Vagina (tissue), 2 donors: ENCODE data around the gene OR1I1. TPM values are rescaled to one million over a fixed set of nuclear protein-coding genes. Genes with fewer than 3 reads are reported as not detected.

Experiments used
- DNase-seq, 2 donors: peaks; one replicate each; pipeline ENCODE4 v3.0.0-alpha.2; 2017; ENCODE audit errors: extremely low spot score in 2 of 2
- H3K27ac ChIP-seq: fragments of 200-600 bp; sonication (generic); one replicate; pipeline ENCODE4 v1.5.1; 2019
- H3K27me3 ChIP-seq: fragments of 200-600 bp; sonication (generic); one replicate; pipeline ENCODE4 v1.5.1; 2019
- H3K36me3 ChIP-seq, 2 donors: fragments of 200-600 bp; sonication (generic); one replicate each; pipeline ENCODE4 v1.5.1; 2017 to 2019
- H3K4me1 ChIP-seq: fragments of 200-600 bp; sonication (generic); one replicate; pipeline ENCODE4 v1.5.1; 2019
- H3K4me3 ChIP-seq, 2 donors: fragments of 200-600 bp; sonication (generic); 1 replicate in 1 of 2; 2 replicates in 1 of 2; pipeline ENCODE4 v1.5.1; 2016 to 2019
- H3K9me3 ChIP-seq: fragments of 200-600 bp; sonication (generic); one replicate; pipeline ENCODE4 v1.5.1; 2019
- POLR2A ChIP-seq, 2 donors: fragments of 450-650 bp; IDR thresholded peaks; one replicate each; pipeline ENCODE4 v1.6.1; 2017; ENCODE audit warnings: antibody characterized with exemption in 2 of 2, mild to moderate bottlenecking in 2 of 2, moderate library complexity in 2 of 2
- POLR2AphosphoS5 ChIP-seq, 2 donors: sonication (generic); formaldehyde crosslinking; IDR thresholded peaks; one replicate each; pipeline ENCODE4 v1.9.0; 2017; ENCODE audit warnings: antibody characterized with exemption in 2 of 2, mild to moderate bottlenecking in 2 of 2, low read depth in 1 of 2; ENCODE audit not compliant: insufficient read depth in 1 of 2
- intact Hi-C: fragments of 100-400 bp; cut with DNase I; formaldehyde crosslinking; loops from one replicate; pipeline ENCODE4 v1.15.1; 2023
- total RNA-seq: library from RNA; depleted of rRNA; stranded (reverse); fragments of >200 nt; gene quantifications from one replicate; pipeline ENCODE4 v1.2.3, GENCODE V29; 2016
- TF ChIP-seq, protein P1 (sequence below), 3 experiments: fragments of 450-650 bp in 2 of 3; fragments of 200-600 bp in 1 of 3; sonication (generic) in 1 of 3; IDR thresholded peaks; one replicate each; pipeline ENCODE4 v1.5.1; 2017 to 2019; ENCODE audit warnings: antibody characterized with exemption in 3 of 3, mild to moderate bottlenecking in 2 of 3, moderate library complexity in 2 of 3

The OR1I1 gene, protein sequence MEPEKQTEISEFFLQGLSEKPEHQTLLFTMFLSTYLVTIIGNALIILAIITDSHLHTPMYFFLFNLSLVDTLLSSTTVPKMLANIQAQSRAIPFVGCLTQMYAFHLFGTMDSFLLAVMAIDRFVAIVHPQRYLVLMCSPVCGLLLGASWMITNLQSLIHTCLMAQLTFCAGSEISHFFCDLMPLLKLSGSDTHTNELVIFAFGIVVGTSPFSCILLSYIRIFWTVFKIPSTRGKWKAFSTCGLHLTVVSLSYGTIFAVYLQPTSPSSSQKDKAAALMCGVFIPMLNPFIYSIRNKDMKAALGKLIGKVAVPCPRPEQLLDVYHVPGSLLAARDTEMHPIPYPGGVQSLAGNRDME
- not detected for total RNA-seq

DNA sequence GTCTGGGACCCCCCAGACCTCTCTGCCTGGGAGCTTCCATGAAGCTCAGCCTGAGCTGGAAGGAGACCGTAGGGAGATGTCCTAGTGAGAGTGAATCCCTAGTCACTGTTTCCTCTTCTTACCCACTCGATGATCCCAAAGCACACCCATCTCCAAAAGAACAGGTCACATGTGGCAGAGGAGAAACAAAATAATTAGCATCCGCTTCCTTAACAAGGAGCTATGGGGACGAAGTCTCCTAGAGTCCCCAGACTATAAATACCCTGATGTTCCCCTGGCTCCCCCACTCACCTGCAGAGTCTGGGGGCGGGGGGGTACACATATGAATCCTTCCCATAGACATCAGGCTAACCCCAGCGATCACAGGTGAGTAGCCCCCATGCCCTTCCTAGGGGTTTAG lies at the start of gene OR1I1:
TSS of gene OR1I1 (plus strand) at position 301 of the 400 bp plus-strand sequence. CDS start 4,855 bp downstream, outside the sequence.
- Histone ChIP-seq H3K9me3 (no peaks in the 10 kb centered on the region), H3K4me3 (no peak within 1 kb of the TSS), H3K36me3 (no peaks in the 10 kb centered on the region), H3K27ac (no peak within 1 kb of the TSS), H3K27me3 (no peaks in the 10 kb centered on the region), H3K4me1 (no peaks in the 10 kb centered on the region)
- TF ChIP-seq, protein P1, sequence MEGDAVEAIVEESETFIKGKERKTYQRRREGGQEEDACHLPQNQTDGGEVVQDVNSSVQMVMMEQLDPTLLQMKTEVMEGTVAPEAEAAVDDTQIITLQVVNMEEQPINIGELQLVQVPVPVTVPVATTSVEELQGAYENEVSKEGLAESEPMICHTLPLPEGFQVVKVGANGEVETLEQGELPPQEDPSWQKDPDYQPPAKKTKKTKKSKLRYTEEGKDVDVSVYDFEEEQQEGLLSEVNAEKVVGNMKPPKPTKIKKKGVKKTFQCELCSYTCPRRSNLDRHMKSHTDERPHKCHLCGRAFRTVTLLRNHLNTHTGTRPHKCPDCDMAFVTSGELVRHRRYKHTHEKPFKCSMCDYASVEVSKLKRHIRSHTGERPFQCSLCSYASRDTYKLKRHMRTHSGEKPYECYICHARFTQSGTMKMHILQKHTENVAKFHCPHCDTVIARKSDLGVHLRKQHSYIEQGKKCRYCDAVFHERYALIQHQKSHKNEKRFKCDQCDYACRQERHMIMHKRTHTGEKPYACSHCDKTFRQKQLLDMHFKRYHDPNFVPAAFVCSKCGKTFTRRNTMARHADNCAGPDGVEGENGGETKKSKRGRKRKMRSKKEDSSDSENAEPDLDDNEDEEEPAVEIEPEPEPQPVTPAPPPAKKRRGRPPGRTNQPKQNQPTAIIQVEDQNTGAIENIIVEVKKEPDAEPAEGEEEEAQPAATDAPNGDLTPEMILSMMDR (IDR thresholded peaks at IDR 0.05) = no peak
- TF ChIP-seq POLR2AphosphoS5 (IDR thresholded peaks at IDR 0.05; ENCODE audit: insufficient read depth in 1 of 2, low read depth in 1 of 2) (no peak), POLR2A (IDR thresholded peaks at IDR 0.05) (no peak)
- no peak for DNase-seq
- intact Hi-C loops = no loop called here

DNA sequence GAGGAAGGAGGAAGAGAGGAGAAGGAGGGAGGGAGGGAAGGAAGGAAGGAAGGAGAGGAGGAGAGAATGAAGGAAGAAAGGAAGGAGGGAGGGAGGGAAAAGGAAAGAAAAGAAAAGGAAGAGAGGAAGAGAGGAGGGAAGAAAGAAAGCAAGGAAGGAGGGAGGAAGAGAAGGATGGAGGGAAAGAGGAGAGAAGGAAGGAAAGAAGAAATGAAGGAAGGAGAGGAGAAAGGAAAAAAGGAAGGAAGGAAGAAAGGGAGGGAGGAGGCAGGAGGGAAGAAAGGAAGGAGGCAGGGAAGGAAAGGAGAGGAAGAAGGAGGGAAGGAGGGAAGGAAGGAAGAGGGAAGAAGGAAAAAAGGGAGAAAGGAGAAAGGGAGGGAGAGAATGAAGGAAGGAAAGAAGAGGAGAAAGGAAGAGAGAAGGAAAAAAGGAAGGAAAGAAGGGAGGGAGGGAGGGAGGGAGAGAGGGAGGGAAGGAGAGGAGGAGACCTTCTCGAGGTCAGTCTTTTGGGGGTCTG lies 46.2 kb upstream of the OR1I1 start:
- Histone ChIP-seq H3K27me3 (no peaks in the 10 kb centered on the region), H3K27ac (no peak overlapping the region), H3K36me3 (no peaks in the 10 kb centered on the region), H3K9me3 (no peaks in the 10 kb centered on the region), H3K4me1 (peaks cover 5% of the 10 kb centered on the region), H3K4me3 (no peak overlapping the region)
- TF ChIP-seq POLR2A (IDR thresholded peaks at IDR 0.05) (no peak), POLR2AphosphoS5 (IDR thresholded peaks at IDR 0.05; ENCODE audit: insufficient read depth in 1 of 2, low read depth in 1 of 2) (no peak)
- TF ChIP-seq, protein P1 (IDR thresholded peaks at IDR 0.05) = no peak
- intact Hi-C loops = no loop called here
- no peak for DNase-seq

DNA sequence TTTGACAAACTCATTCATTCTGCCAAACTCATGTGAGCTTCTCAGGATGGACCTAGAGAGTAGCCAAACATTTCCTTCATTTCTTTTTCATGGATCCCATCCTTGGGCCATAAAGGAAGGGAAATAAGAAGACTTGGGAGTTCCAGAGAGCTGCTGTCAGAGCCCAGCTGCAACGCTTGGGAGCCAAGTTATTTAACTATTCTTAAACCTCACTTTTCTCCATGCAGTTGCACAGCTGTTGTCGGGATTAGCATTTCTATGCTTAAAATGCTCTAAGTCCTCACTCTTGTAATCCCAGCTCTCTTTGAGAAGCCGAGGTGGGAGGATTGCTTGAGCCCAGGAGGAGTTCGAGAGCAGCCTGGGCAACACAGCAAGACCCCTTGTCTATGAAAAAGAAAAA lies 44.4 kb upstream of the OR1I1 start:
- no peaks in the 10 kb centered on the region for H3K9me3 ChIP-seq
- H3K4me1 ChIP-seq = peaks cover 5% of the 10 kb centered on the region
- no peak overlapping the region for H3K27ac ChIP-seq
- intact Hi-C loops = no loop called here
- no peak for DNase-seq
- H3K27me3 ChIP-seq = no peaks in the 10 kb centered on the region
- no peaks in the 10 kb centered on the region for H3K36me3 ChIP-seq
- no peak overlapping the region for H3K4me3 ChIP-seq
- no peak for TF ChIP-seq POLR2AphosphoS5 (IDR thresholded peaks at IDR 0.05; ENCODE audit: insufficient read depth in 1 of 2, low read depth in 1 of 2)
- no peak for TF ChIP-seq POLR2A (IDR thresholded peaks at IDR 0.05)
- TF ChIP-seq, protein P1 (IDR thresholded peaks at IDR 0.05) = no peak

DNA sequence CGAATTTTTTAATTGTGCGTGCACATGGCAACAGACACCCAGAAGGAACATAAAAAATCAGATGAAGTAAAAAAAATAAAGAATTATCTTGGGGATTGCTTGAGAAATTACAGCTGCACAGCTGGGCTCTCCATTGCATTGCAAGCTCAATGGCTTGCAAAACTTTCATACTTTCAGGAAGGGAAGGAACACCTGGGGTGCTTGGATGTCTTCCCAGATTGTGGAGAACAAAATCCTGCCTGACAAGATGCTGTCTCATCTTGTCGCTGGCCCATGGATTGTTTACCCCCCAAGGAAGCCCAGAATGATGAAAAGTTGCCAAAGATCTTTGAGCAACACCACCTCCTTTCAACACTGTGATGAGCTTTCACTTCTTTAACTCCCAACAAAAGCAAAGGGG lies 43.7 kb upstream of the OR1I1 start:
- Histone ChIP-seq H3K27me3 (no peaks in the 10 kb centered on the region), H3K27ac (no peak overlapping the region), H3K36me3 (no peaks in the 10 kb centered on the region), H3K9me3 (no peaks in the 10 kb centered on the region), H3K4me3 (no peak overlapping the region), H3K4me1 (peaks cover 5% of the 10 kb centered on the region)
- no peak for DNase-seq
- intact Hi-C loops = no loop called here
- peak in 1 of 2 donors; percentile 63 for TF ChIP-seq POLR2AphosphoS5 (IDR thresholded peaks at IDR 0.05; ENCODE audit: insufficient read depth in 1 of 2, low read depth in 1 of 2)
- no peak for TF ChIP-seq POLR2A (IDR thresholded peaks at IDR 0.05)
- TF ChIP-seq, protein P1 (IDR thresholded peaks at IDR 0.05) = no peak

DNA sequence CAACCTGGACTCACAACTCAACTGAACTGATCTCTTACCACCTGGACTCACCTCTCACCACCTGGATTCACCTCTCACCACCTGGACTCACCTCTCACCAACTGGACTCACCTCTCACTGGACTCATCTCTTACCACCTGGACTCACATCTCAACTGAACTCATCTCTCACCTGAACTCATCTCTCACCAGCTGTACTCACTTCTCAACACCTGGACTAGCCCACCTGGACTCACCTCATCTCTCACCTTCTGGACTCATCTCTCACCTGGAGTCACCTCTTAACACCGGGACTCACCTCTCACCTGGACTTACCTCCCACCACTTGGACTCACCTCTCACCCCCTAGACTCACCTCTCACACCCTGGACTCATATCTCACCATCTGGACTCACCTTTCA lies 40.0 kb upstream of the OR1I1 start:
- no peak overlapping the region for H3K4me3 ChIP-seq

More for the DNA sequence above, 40.0 kb upstream of the OR1I1 start:
- TF ChIP-seq, protein P1 (IDR thresholded peaks at IDR 0.05) = no peak
- no peak for TF ChIP-seq POLR2A (IDR thresholded peaks at IDR 0.05)
- TF ChIP-seq POLR2AphosphoS5 (IDR thresholded peaks at IDR 0.05; ENCODE audit: insufficient read depth in 1 of 2, low read depth in 1 of 2) = no peak
- Histone ChIP-seq H3K27me3 (no peaks in the 10 kb centered on the region), H3K9me3 (no peaks in the 10 kb centered on the region), H3K27ac (no peak overlapping the region), H3K4me1 (peaks cover 4% of the 10 kb centered on the region), H3K36me3 (no peaks in the 10 kb centered on the region)
- DNase-seq = no peak
- intact Hi-C loops = no loop called here
